ENCODE results near the gene DENND4B.

DNA sequence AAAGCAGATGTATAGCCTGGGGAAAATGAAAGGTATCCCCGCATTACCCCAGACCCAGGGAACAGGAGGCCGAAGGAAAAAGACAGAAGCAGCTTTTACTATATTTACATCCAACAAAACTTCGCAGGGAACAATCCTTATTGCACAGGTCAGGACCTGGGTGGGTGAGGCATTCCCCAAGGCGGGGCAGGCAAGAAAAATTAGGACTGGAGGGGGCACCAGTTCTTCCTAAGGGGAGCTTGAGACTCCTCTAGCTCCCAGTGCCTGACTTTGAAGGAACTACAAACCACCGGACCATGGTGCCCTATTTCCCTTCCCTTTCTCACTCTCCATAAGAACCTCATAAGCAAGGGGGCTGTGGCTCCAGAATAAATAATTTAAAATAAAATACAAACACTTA is 17.1 kb downstream of the DENND4B start:
- TF ChIP-seq EZH2 (IDR thresholded peaks at IDR 0.05; ENCODE audit: insufficient read depth, poor library complexity, severe bottlenecking) (no peak), EZH2phosphoT487 (IDR thresholded peaks at IDR 0.05; ENCODE audit: insufficient read depth, low read depth) (no peak)
